Activated CD4-positive, alpha-beta memory T cell treated with anti-CD3 and anti-CD28 coated beads for 36 hours (primary cell): ENCODE measurements around the gene GABRG3. TPM values are rescaled to one million over a fixed set of nuclear protein-coding genes. Genes with fewer than 3 reads are reported as not detected.
"Not testable (repeated sequence)": the region's sequence is repeated elsewhere in the genome, so short reads cannot be mapped to it uniquely, and the experiment has no call there.

ENCODE experiments used
- CTCF ChIA-PET: fragments of 350-600 bp; sonication (Branson Sonifier 250); formaldehyde crosslinking; loops from one replicate; lab custom pipeline; 2021; ENCODE audit warnings: antibody characterized with exemption, inconsistent platforms; lab: Charles Lee
- POLR2A ChIA-PET: fragments of 350-600 bp; sonication (Branson Sonifier 250); formaldehyde crosslinking; loops from one replicate; lab custom pipeline; 2021; ENCODE audit warnings: antibody characterized with exemption; lab: Charles Lee
- DNase-seq: peaks from one replicate; pipeline ENCODE4 v3.0.0-alpha.2; 2020
- H3K27ac Mint-ChIP-seq: one replicate; pipeline ENCODE4 v1.8.0; 2021; ENCODE audit warnings: mixed read lengths
- H3K27me3 Mint-ChIP-seq: one replicate; pipeline ENCODE4 v1.8.0; 2021; ENCODE audit warnings: mixed read lengths
- H3K36me3 Mint-ChIP-seq: one replicate; pipeline ENCODE4 v1.8.0; 2021; ENCODE audit warnings: mixed read lengths
- H3K4me1 Mint-ChIP-seq: one replicate; pipeline ENCODE4 v1.8.0; 2021; ENCODE audit warnings: low read depth, mixed read lengths
- H3K4me3 Mint-ChIP-seq: one replicate; pipeline ENCODE4 v1.8.0; 2021; ENCODE audit warnings: mild to moderate bottlenecking, mixed read lengths
- H3K9me3 Mint-ChIP-seq: one replicate; pipeline ENCODE4 v1.8.0; 2021; ENCODE audit warnings: mixed read lengths
- intact Hi-C: fragments of 100-400 bp; cut with micrococcal nuclease; formaldehyde crosslinking; loops from one replicate; pipeline ENCODE4 v1.15.1; 2023
- total RNA-seq, 2 experiments: library from RNA; stranded (reverse); gene quantifications; one replicate each; pipeline ENCODE4 v1.2.3, GENCODE V29; 2021

The GABRG3 gene
- total RNA-seq, 2 experiments from 2014 or later = not detected

GRCh38 chr15:27172821-27173220 is 201.8 kb downstream of the GABRG3 start:
- Mint-ChIP-seq H3K4me3 (no peak overlapping the region), H3K27ac (no peak overlapping the region), H3K27me3 (no peaks in the 10 kb centered on the region), H3K4me1 (no peaks in the 10 kb centered on the region), H3K9me3 (peaks cover 25% of the 10 kb centered on the region), H3K36me3 (no peaks in the 10 kb centered on the region)
- DNase-seq = no peak
- ChIA-PET POLR2A (no interaction called here), CTCF (no interaction called here)
- intact Hi-C loops = no loop called here

- intact Hi-C loops = loop anchor here (2.0 kb wide), 1 partner anchor 43 kb away; no protein-coding TSS in a partner anchor
- no peak for DNase-seq
- ChIA-PET CTCF (no interaction called here), POLR2A (no interaction called here)
- H3K36me3 Mint-ChIP-seq = no peaks in the 10 kb centered on the region
- H3K9me3 Mint-ChIP-seq = peaks cover 27% of the 10 kb centered on the region
- no peaks in the 10 kb centered on the region for H3K4me1 Mint-ChIP-seq
- no peak overlapping the region for H3K27ac Mint-ChIP-seq
- no peaks in the 10 kb centered on the region for H3K27me3 Mint-ChIP-seq
- H3K4me3 Mint-ChIP-seq = no peak overlapping the region
These were observed 204.6 kb downstream of the GABRG3 start for GRCh38 chr15:27175472-27176153.

- no peak overlapping the region for H3K4me3 Mint-ChIP-seq
- ChIA-PET POLR2A (no interaction called here), CTCF (no interaction called here)
- no peaks in the 10 kb centered on the region for H3K27me3 Mint-ChIP-seq
- DNase-seq = no peak
- no peak overlapping the region for H3K27ac Mint-ChIP-seq
- H3K36me3 Mint-ChIP-seq = no peaks in the 10 kb centered on the region
- intact Hi-C loops = loop anchor here (2.0 kb wide), 1 partner anchor 42 kb away; no protein-coding TSS in a partner anchor
- H3K9me3 Mint-ChIP-seq = peaks cover 27% of the 10 kb centered on the region
- H3K4me1 Mint-ChIP-seq = no peaks in the 10 kb centered on the region
These were observed 205.9 kb downstream of the GABRG3 start for GRCh38 chr15:27176785-27177406.

- CTCF ChIA-PET = no interaction called here
These were observed 208.8 kb downstream of the GABRG3 start for GRCh38 chr15:27179789-27180188.

GRCh38 chr15:27182561-27183110 is 211.7 kb downstream of the GABRG3 start:
- CTCF ChIA-PET = no interaction called here
- POLR2A ChIA-PET = no interaction called here
- Mint-ChIP-seq H3K4me1 (no peaks in the 10 kb centered on the region), H3K9me3 (peaks cover 13% of the 10 kb centered on the region), H3K27ac (no peak overlapping the region), H3K36me3 (no peaks in the 10 kb centered on the region), H3K27me3 (no peaks in the 10 kb centered on the region), H3K4me3 (no peak overlapping the region)
- no peak for DNase-seq
- intact Hi-C loops = no loop called here

More at GRCh38 chr15:27179789-27180188, 208.8 kb downstream of the GABRG3 start:
- POLR2A ChIA-PET = no interaction called here
- no peak overlapping the region for H3K27ac Mint-ChIP-seq
- no peaks in the 10 kb centered on the region for H3K27me3 Mint-ChIP-seq
- H3K36me3 Mint-ChIP-seq = no peaks in the 10 kb centered on the region
- H3K4me3 Mint-ChIP-seq = no peak overlapping the region
- DNase-seq = no peak
- intact Hi-C loops = no loop called here
- H3K4me1 Mint-ChIP-seq = no peaks in the 10 kb centered on the region
- peaks cover 21% of the 10 kb centered on the region for H3K9me3 Mint-ChIP-seq

- H3K4me1 Mint-ChIP-seq = no peaks in the 10 kb centered on the region
- CTCF ChIA-PET = no interaction called here
- intact Hi-C loops = no loop called here
These were observed 212.2 kb downstream of the GABRG3 start for GRCh38 chr15:27183201-27183600.

GRCh38 chr15:27191515-27191914 is 220.5 kb downstream of the GABRG3 start:
- H3K27ac Mint-ChIP-seq, H3K4me3 Mint-ChIP-seq, POLR2A ChIA-PET, intact Hi-C loops, DNase-seq, H3K4me1 Mint-ChIP-seq, H3K36me3 Mint-ChIP-seq, H3K27me3 Mint-ChIP-seq, CTCF ChIA-PET: not testable (repeated sequence)
- H3K9me3 Mint-ChIP-seq = peaks cover 11% of the 10 kb centered on the region

More at GRCh38 chr15:27183201-27183600, 212.2 kb downstream of the GABRG3 start:
- Mint-ChIP-seq H3K36me3 (no peaks in the 10 kb centered on the region), H3K9me3 (peaks cover 8% of the 10 kb centered on the region), H3K4me3 (no peak overlapping the region), H3K27ac (no peak overlapping the region), H3K27me3 (no peaks in the 10 kb centered on the region)
- POLR2A ChIA-PET = no interaction called here
- DNase-seq = no peak

- Mint-ChIP-seq H3K27ac (no peak overlapping the region), H3K4me3 (no peak overlapping the region), H3K27me3 (no peaks in the 10 kb centered on the region), H3K4me1 (no peaks in the 10 kb centered on the region), H3K36me3 (no peaks in the 10 kb centered on the region), H3K9me3 (peaks cover 8% of the 10 kb centered on the region)
- DNase-seq = no peak
- ChIA-PET CTCF (no interaction called here), POLR2A (no interaction called here)
- intact Hi-C loops = no loop called here
These were observed 225.7 kb downstream of the GABRG3 start for GRCh38 chr15:27196691-27197090.

GRCh38 chr15:27201425-27201824 is 230.4 kb downstream of the GABRG3 start:
- H3K27me3 Mint-ChIP-seq = no peaks in the 10 kb centered on the region
- ChIA-PET CTCF (no interaction called here), POLR2A (no interaction called here)
- DNase-seq = no peak
- intact Hi-C loops = no loop called here
- H3K36me3 Mint-ChIP-seq = no peaks in the 10 kb centered on the region
- H3K4me3 Mint-ChIP-seq = no peak overlapping the region
- no peaks in the 10 kb centered on the region for H3K4me1 Mint-ChIP-seq
- H3K27ac Mint-ChIP-seq = no peak overlapping the region
- peaks cover 2% of the 10 kb centered on the region for H3K9me3 Mint-ChIP-seq

GRCh38 chr15:27210176-27210575 is 239.2 kb downstream of the GABRG3 start:
- Mint-ChIP-seq H3K4me3 (no peak overlapping the region), H3K36me3 (no peaks in the 10 kb centered on the region), H3K27me3 (no peaks in the 10 kb centered on the region), H3K4me1 (no peaks in the 10 kb centered on the region), H3K9me3 (peaks cover 4% of the 10 kb centered on the region), H3K27ac (no peak overlapping the region)
- no peak for DNase-seq
- intact Hi-C loops = no loop called here
- POLR2A ChIA-PET = no interaction called here
- CTCF ChIA-PET = no interaction called here

- no peaks in the 10 kb centered on the region for H3K4me1 Mint-ChIP-seq
- POLR2A ChIA-PET = no interaction called here
- intact Hi-C loops = no loop called here
- DNase-seq = no peak
- CTCF ChIA-PET = no interaction called here
- H3K9me3 Mint-ChIP-seq = peaks cover 13% of the 10 kb centered on the region
- no peak overlapping the region for H3K27ac Mint-ChIP-seq
- H3K27me3 Mint-ChIP-seq = no peaks in the 10 kb centered on the region
- H3K36me3 Mint-ChIP-seq = no peaks in the 10 kb centered on the region
- no peak overlapping the region for H3K4me3 Mint-ChIP-seq
These were observed 243.1 kb downstream of the GABRG3 start for GRCh38 chr15:27214032-27214431.

GRCh38 chr15:27214961-27215360 is 244.0 kb downstream of the GABRG3 start:
- intact Hi-C loops = no loop called here
- no peaks in the 10 kb centered on the region for H3K27me3 Mint-ChIP-seq
- H3K4me1 Mint-ChIP-seq = no peaks in the 10 kb centered on the region
- CTCF ChIA-PET = no interaction called here
- peaks cover 14% of the 10 kb centered on the region for H3K9me3 Mint-ChIP-seq
- POLR2A ChIA-PET = no interaction called here
- H3K36me3 Mint-ChIP-seq = no peaks in the 10 kb centered on the region
- H3K27ac Mint-ChIP-seq = no peak overlapping the region
- DNase-seq = no peak
- no peak overlapping the region for H3K4me3 Mint-ChIP-seq
